ENCODE results near the gene TMPRSS11A.

TMPRSS11A gene

GRCh38 chr4:67861513-67861912 lies 101.8 kb downstream of the TMPRSS11A start:
- TF ChIP-seq CTCF (IDR thresholded peaks at IDR 0.05; ENCODE audit: low read depth, low read length) = no peak
- H3K4me3 ChIP-seq (ENCODE audit: low read depth, low read length) = no peak overlapping the region
